GM15510 (cell line): ENCODE data around the gene ADAM15.

Experiments
- POLR2A ChIP-seq: IDR thresholded peaks from 3 replicates; pipeline ENCODE4 v1.6.1; 2011; ENCODE audit warnings: borderline replicate concordance; ENCODE audit not compliant: insufficient read length; ENCODE audit errors: extremely low read depth

ADAM15 gene

DNA sequence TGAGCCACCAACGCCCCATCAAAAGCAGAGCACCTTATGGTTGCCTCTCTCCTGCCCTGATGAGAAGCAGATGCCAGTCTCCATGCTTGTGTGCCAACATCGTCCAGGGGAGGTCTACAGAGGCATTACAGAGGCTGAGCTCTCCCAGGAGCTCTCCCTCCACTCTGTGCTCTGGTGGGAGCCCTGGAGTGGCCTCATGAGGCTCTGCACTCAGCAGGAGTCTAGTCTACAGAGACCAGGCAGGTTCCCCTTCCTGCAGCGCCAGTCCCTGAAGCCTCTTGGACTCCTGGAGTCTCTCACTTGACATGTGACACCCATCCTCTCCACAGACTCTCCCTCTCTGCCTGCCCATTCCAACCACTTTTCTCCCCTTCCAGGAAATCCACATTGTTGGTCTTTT, 14.1 kb upstream of the ADAM15 start:
- no peak for TF ChIP-seq POLR2A

DNA sequence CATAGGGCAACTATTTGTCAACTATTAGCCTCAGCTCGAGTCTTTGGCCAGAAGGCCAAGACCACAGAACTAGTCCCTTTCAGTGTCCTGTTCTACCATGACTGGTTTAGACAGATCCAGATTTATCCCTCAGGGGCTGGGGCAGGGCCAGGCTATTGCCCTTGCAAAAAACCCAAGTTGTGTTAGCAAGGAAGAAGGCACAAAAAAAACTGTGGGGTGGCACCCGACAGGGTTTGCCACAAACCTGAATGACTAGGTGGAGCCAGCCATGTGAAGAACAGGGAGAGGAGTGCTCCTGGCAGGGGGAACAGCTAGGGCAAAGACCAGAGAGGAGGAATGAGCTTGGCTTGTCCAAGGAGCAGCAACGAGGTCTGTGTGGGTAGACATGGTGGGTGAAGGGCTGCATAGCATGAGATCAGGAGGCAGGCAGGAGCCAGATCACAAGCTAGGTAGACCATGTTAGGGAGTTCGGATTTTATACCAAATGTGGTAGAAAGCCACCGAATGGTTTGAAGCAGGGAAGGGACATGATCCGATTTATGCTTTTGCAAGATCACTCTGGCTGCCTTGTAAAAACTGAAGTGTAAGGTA, 13.2 kb upstream of the ADAM15 start:
- no peak for TF ChIP-seq POLR2A

DNA sequence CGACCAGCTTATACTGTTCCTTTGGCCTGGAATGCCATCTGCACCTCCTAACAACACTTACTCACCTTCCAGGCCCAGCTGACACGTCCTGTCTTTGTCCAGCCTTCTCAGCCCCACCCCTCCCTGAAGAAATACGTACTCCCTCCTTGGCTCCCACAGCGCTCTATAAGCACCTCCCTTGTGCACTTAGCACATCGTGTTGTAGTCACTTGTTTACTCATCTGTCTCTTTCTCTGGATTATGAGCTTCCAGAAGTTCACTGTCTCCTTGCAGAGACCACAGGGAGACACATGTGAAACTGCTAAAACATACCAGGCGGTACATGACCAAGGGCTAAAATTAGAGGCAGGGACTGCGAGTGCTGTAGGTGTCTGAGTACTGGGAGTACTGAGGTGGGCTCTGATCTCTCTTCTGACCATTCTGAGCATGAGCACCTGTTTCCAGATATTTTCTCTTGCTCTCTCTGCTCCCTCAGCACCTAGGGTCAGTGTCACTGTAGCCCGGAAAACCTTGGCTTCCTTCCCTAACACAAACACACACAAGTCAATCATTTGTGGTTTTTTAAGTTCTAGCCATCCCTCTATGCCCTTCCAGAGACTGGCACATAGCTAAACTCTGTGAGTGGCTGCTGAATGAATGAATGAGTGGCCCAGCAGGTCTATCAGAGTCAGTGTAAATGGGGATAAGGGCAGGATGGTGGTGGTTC, 12.4 kb upstream of the ADAM15 start:
- TF ChIP-seq POLR2A: no peak

DNA sequence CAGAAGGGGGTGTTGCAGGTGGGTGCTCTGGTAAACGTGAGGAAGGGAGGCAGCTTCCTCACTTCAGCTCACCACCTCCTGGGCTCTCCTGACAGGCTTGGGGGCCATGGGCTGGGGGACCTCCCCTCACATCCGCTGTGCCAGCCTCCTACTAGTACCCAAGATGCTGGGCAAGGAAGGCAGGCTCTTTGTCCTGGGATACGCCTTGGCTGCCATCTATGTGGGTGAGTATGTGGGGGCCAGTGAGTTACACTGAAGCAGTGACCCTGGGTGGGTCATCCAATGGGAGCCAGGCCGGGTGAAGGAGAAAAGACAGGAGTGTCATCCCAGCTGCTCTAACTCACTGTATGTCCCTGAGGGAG, 11.8 kb upstream of the ADAM15 start:
- no peak for TF ChIP-seq POLR2A

DNA sequence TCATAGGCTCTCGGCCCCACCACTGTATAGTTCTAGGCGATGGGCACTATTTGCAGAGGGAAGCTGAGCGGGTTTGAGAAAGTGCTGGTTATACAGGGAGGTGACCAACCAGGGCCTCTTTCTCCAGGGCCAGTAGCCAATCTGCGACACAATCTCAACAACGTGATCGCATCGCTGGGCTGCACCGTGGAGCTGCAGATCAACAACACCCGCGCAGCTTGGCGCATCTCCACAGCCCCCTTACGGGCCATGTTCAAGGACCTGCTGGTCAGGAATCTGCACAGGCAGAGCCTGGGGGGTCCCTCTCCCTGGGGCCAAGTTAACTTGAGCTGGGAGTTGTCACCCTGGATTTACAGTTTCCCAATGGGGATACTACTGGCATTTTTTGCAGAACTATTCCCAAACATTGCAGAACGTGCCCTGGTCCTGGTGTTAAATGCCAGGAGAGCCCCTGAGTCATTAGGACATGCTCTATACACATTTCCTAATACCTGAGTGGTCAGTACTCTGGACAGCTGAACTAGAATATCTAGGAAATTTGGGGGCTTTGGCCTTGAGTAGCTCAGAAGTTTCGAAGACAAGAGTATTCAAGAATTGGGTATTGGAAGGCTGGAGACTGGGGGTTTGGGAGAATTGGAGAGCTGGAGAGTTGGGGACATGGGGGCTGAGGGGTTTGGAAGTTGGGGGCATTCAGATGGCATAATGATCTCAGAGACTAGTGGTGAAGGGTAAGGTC, 10.6 kb upstream of the ADAM15 start:
- TF ChIP-seq POLR2A: no peak

DNA sequence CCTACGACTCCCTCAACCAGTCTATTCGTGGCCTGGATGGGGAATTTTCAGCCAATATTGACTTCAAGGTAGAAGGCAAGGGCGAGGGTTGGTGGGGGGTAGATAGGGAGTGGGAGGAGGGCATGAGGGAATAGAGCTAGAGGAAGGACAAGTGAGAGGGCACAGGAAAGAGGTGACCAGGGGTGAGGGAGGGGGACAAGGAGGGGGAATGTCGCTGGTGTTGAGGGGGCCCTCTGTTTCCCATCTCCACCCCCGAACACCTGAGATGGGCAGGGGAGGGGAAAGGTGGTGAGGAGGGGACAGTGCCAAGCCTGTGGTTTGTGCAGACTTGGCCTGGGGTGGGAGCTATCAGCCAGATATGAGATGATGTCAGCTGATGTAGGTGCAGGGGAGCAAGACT, 8.3 kb upstream of the ADAM15 start:
- no peak for TF ChIP-seq POLR2A

DNA sequence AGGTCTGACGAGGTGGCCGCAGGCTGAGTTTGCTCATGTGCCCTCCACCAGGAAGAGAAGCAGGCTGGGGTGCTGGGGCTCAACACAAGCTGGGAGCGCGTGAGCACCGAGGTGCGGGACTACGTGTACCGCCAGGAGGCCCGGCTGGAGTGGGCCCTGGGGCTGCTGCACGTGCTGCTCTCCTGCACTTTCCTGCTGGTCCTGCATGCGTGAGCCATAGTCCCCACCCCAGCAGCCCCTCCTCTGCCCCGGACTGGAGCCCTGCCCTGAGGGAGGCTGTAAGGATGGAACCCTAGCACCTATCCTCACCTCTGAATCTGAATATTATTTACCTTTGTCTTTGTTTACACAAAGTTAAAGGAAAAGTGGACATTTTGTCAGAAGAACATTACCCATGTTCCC, 7.8 kb upstream of the ADAM15 start:
- TF ChIP-seq POLR2A: no peak

DNA sequence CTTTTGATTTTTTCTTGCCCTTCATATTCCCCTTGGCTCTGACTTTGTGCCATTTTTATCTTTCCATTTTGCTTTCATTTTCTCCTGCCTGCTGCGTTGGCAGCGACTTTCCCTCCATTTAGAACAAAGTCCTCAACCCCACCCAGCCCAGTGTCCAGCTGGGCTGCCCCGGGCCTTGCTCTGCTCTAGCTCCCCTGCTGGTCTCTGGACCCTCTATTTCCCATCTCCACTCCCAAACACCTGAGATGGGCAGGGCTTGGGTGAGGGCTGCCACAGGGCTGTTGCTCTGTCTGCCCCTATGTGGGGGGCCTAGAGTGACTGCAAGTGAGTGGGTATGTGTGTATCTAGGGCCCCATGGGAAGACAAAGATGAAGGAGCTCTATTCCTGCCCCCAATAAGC, 7.3 kb upstream of the ADAM15 start:
- no peak for TF ChIP-seq POLR2A

DNA sequence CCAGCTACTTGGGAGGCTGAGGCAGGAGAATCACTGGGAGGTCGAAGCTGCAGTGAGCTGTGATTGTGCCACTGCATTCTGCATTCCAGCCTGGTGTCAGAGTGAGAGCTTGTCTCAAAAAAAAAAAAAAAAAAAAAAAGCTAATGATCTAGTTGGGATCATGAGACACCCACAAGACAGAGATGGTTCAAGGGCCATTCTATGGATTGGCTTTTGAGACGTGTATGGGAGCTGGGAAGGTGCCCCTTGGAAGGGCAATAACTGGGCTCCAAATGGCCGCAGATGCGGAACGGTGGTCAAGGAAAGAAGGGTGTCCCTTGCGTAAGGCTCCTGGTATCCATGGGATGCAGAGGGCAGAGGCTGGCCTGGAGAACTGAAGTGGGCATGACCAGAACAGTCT, 6.8 kb upstream of the ADAM15 start:
- TF ChIP-seq POLR2A: no peak

DNA sequence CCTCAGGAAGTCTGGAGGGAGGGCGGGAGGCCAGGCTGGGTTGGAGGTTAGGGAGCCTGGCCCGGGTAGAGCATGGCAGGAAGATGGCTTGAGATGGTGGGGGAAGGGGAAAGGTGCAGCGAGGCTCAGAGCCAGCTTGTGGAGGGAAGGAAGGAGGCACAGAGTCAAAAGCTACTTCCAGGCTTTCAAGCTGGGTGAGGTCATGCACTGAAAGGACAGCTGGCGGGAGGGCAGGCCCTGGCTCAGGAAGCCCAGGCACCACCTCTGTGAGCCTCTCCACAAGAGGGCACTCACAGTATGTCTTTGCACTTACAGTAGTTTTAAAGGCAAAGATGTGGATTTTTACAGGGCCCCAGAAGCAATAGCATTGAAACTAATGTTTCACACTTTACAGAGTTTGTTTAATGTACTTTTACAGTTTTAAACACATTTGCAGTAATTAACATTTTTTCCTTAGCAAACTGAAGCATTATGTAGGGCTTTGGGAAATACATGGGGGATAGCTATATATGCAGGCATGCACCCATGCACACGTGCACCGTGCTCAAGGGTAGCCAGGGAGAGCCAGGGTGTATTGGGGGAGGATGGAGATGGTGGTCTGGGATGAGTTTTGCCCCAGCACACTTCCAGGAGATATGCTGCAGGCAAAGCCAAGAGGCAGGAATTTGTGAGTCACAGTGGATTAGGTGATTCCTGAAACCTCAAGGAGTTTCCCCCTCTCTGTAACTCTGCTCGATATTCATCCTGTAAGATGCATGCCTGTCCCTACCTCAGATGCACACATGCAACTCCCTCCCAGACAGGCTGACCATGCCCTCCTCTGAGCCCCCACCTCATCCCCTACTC, 6.1 kb upstream of the ADAM15 start:
- TF ChIP-seq POLR2A: no peak

DNA sequence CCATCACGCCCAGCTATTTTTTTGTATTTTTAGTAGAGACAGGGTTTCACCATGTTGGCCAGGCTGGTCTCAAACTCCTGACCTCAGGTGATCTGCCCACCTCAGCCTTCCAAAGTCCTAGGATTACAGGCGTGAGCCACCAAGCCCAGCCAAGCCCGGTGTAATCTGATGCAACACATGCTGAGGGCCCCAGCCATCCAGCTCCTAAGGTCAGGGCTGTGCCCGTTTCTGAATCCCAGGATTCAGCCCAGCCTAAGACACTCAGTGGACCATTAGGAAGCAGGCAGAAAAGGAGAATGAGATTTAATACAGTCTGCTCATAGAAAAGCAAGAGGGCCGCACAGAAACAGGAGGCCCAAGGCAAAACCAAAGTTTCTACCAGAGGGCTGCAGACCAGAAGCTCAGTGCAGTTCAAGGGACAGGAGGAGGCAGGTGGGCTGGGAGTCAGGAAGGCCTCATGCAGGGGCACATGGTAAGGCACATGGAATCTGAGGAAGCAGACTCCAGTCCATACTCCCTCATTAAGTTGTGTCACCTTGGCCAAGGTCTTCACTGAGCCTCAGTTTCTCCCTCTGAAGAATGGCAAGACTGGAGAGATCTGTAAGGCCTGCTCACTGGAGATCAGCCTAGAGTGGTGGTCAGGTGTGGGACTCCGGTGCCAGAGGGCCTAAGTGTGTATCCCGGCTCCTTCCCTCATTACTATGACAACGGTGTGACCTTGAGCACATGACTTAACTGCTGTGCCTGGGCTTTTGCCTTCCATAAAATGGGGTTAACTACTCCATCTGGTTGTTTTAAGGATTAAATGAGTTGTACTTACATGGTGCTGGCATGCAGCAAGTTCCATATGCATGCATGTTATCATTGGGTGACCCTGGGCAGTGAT, 2.4 kb upstream of the ADAM15 start:
- TF ChIP-seq POLR2A: no peak

DNA sequence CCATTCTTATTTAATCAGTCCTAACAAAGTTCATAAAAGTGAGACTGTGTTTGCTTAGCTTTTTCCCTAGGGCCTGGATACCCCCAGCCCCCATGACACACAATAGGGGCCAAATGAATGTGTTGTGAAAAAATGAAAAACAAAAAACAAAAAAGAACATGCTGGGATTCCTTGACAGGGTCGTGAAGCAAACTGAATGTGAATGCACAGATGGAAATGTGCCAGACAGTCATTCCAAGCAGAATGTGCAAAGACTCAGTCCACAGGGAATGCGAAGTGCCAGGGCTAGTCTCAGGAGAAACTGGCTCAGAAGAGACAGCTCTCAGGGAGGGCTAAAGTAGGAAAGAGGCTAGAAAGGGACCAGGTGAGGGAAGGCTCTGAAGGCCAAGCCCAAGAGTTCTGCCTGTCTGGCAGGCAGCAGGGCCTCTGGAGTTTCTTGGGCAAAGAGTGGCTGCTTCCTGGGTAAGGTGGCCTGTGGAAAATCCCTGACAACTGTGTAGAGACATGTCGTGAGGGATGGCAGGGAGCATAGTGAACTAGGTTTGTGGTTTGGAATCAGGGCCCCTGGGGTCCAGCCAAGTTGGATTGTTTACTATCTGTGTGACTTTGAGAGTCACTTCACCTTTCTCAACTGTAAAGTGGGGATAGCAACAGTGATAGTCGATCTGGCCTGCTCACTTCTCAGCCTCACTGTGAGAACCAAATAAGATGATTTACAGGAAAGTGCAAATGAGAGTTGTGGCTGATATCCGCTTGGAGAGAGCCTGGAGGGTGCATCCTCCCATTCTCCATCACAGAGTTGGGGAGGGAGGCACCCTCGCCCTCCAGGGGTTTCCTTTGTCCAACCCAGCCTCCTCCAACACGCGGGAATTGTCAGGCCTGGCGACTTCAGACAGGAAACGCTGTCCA, 1.2 kb upstream of the ADAM15 start:
- TF ChIP-seq POLR2A: no peak

DNA sequence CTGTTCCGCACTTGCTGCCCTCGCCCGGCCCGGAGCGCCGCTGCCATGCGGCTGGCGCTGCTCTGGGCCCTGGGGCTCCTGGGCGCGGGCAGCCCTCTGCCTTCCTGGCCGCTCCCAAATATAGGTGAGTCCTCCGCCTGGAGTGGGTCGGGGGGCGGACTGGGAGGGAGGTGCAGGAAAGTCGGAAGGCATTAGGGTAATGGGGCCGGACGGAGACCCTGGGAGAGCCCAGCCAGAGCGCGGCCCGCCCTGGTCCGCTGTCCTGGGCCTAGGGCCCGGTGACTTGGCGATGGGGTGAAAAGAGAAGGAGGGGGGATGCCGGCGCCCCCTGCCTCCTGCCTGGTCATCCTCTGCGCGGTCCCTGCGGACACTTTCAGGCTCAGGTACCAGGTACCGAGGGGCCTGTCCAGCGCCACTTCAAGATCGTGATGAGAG, 243 bp downstream of the ADAM15 start:
- peak; percentile 57 for TF ChIP-seq POLR2A
